T-cell (primary cell): Measurements from ENCODE around the gene ITGAL. TPM values are rescaled to one million over a fixed set of nuclear protein-coding genes. Genes with fewer than 3 reads are reported as not detected.
A peak's percentile ranks its signal among the peaks of the same experiment; 100 is the strongest.
"Not testable (repeated sequence)": the region's sequence is repeated elsewhere in the genome, so short reads cannot be mapped to it uniquely, and the experiment has no call there.

Experiments used
- ATAC-seq, 4 experiments: fragments of 200-7000 bp in 3 of 4; fragments of 150-1000 bp in 1 of 4; cut with Tn5 transposase; replicated peaks in 1 of 4; 1 replicate in 3 of 4; 2 replicates in 1 of 4; pipeline ENCODE4 v1.10.0; 2021; ENCODE audit warnings: moderate library complexity in 3 of 4, mild to moderate bottlenecking in 2 of 4, moderate number of reproducible peaks in 1 of 4
- CTCF ChIA-PET, 2 donors: fragments of 300-600 bp; sonication (Branson Sonifier 250); formaldehyde crosslinking; loops; one replicate each; lab custom pipeline; 2022; ENCODE audit warnings: antibody characterized with exemption in 2 of 2; lab: Charles Lee
- POLR2A ChIA-PET, 2 donors: fragments of 300-600 bp; sonication (Branson Sonifier 250); formaldehyde crosslinking; loops; one replicate each; lab custom pipeline; 2022; ENCODE audit warnings: antibody characterized with exemption in 2 of 2; lab: Charles Lee
- DNase-seq, 35 experiments: peaks; one replicate each; pipeline versions ENCODE4 v3.0.0 to v3.0.0-alpha.2; 2013 to 2023
- H3K27ac ChIP-seq: one replicate; pipeline ENCODE4 v1.5.1; 2013; ENCODE audit warnings: low read length
- H3K27me3 ChIP-seq, 2 experiments: replicated peaks in 1 of 2; 1 replicate in 1 of 2; 2 replicates in 1 of 2; pipeline versions ENCODE4 v1.6.1 to v1.7.0; 2013; ENCODE audit warnings: low read length in 1 of 2, mixed read lengths in 1 of 2; ENCODE audit not compliant: control insufficient read depth in 2 of 2, insufficient read depth in 2 of 2; ENCODE audit errors: extremely low read depth in 1 of 2
- H3K36me3 ChIP-seq, 2 donors: 1 replicate in 1 of 2; 2 replicates in 1 of 2; pipeline versions ENCODE4 v1.6.1 to v1.7.0; 2013; ENCODE audit warnings: low read length in 1 of 2; ENCODE audit not compliant: control insufficient read depth in 2 of 2, insufficient read depth in 1 of 2; ENCODE audit errors: extremely low read depth in 1 of 2
- H3K4me1 ChIP-seq, 2 experiments: 1 replicate in 1 of 2; 2 replicates in 1 of 2; pipeline versions ENCODE4 v1.6.1 to v1.7.0; 2013; ENCODE audit warnings: low read length in 2 of 2, mixed read lengths in 1 of 2; ENCODE audit not compliant: insufficient read depth in 2 of 2, control insufficient read depth in 1 of 2; ENCODE audit errors: extremely low read depth in 1 of 2
- H3K4me3 ChIP-seq, 2 donors: 1 replicate in 1 of 2; 2 replicates in 1 of 2; pipeline versions ENCODE4 v1.5.1 to v1.7.0; 2013; ENCODE audit warnings: mild to moderate bottlenecking in 2 of 2, low read length in 1 of 2, moderate library complexity in 1 of 2; ENCODE audit not compliant: control insufficient read depth in 1 of 2; ENCODE audit errors: extremely low read depth in 1 of 2
- H3K9me3 ChIP-seq: 2 replicates; pipeline ENCODE4 v1.7.0; 2013
- H3K27ac Mint-ChIP-seq, 2 donors: one replicate each; pipeline ENCODE4 v1.8.0; 2020 to 2021; ENCODE audit warnings: mild to moderate bottlenecking in 2 of 2, mixed read lengths in 2 of 2
- H3K27me3 Mint-ChIP-seq, 2 donors: one replicate each; pipeline ENCODE4 v1.8.0; 2021 to 2022; ENCODE audit warnings: mixed read lengths in 2 of 2
- H3K36me3 Mint-ChIP-seq: one replicate; pipeline ENCODE4 v1.8.0; 2021; ENCODE audit warnings: mixed read lengths
- H3K4me1 Mint-ChIP-seq, 3 donors: one replicate each; pipeline ENCODE4 v1.8.0; 2020 to 2022; ENCODE audit warnings: mixed read lengths in 3 of 3, mild to moderate bottlenecking in 1 of 3
- H3K4me3 Mint-ChIP-seq, 3 donors: one replicate each; pipeline ENCODE4 v1.8.0; 2020 to 2022; ENCODE audit warnings: mild to moderate bottlenecking in 3 of 3, mixed read lengths in 3 of 3, moderate library complexity in 3 of 3
- H3K9me3 Mint-ChIP-seq, 3 donors: one replicate each; pipeline ENCODE4 v1.8.0; 2020 to 2022; ENCODE audit warnings: mixed read lengths in 3 of 3
- WGBS: methylation state at CpG from one replicate; pipeline ENCODE4 v1.1.5; 2013; ENCODE audit warnings: missing lambda C conversion rate; ENCODE audit not compliant: insufficient coverage; 5-methylcytosine and 5-hydroxymethylcytosine counted together
- total RNA-seq, 35 experiments: library from RNA in 6 of 35; stranded (reverse) in 6 of 35; fragments of 120-200 nt in 1 of 35; gene quantifications; one replicate each; pipeline versions ENCODE4 v1.2.1 to v1.2.4 and lab custom pipeline; 2013 to 2026

Gene ITGAL
- total RNA-seq, 5 donors from 2014 or later (not counting 1 experiment from before 2014, with no cell fraction given): 322 to 640 (median 518) TPM

- Mint-ChIP-seq H3K36me3 (peaks cover 3% of the 10 kb centered on the region), H3K9me3 (no peaks in the 10 kb centered on the region), H3K27ac (peak overlapping the region; percentile 87 to 91), H3K4me3 (peak overlapping the region; percentile 92 to 100 (median 97)), H3K27me3 (no peaks in the 10 kb centered on the region), H3K4me1 (peaks cover 30 to 47% (median 40%) of the 10 kb centered on the region in 3 donors)
- CTCF ChIA-PET: interaction anchor here (0.6 to 3.7 kb wide), 8 partner anchors 18 to 104 kb away, joined by 4 to 46 read pairs (median 8); partner anchors contain the start of genes DCTPP1 (in 1 of the 2), ZNF688 (in 1 of the 2) and ZNF764 (in 1 of the 2)
- no peaks in the 10 kb centered on the region for H3K27me3 ChIP-seq
- DNase-seq (peak in 2 of 35 experiments; percentile 9 to 11), ATAC-seq (peak in 2 of 4 experiments; percentile 0 to 1)
- H3K36me3 ChIP-seq: peaks cover 3 to 23% of the 10 kb centered on the region in 2 donors
- peaks cover 7 to 48% of the 10 kb centered on the region in 2 experiments for H3K4me1 ChIP-seq
- H3K9me3 ChIP-seq: no peaks in the 10 kb centered on the region
- peak overlapping the region; percentile 83 to 97 for H3K4me3 ChIP-seq
- WGBS: 12% methylated on average over 24 of the region's 29 CpGs
- POLR2A ChIA-PET: interaction anchor here (0.5 to 1.1 kb wide), 4 partner anchors 18 to 236 kb away, joined by 3 to 7 read pairs (median 4); partner anchors contain the start of gene ZNF764 (in 1 of the 2)
- H3K27ac ChIP-seq: peak overlapping the region; percentile 97
Observed at GRCh38 chr16:30533748-30534367, 61.3 kb downstream of the ITGAL start.

- CTCF ChIA-PET: interaction anchor here (0.6 to 3.7 kb wide), 11 partner anchors 17 to 117 kb away, joined by 4 to 46 read pairs (median 6); partner anchors contain the start of genes DCTPP1 (in 1 of the 2), ZNF688 (in 1 of the 2), ZNF689 (in 1 of the 2) and ZNF764 (in 1 of the 2)
- peaks cover 30 to 42% (median 35%) of the 10 kb centered on the region in 3 donors for H3K4me1 Mint-ChIP-seq
- H3K27ac Mint-ChIP-seq: peak within 1 kb of the TSS; percentile 95 to 99
- POLR2A ChIA-PET: interaction anchor here (0.5 to 2.1 kb wide), 6 partner anchors 17 to 100 kb away, joined by 3 to 11 read pairs (median 6); partner anchors contain the start of genes ZNF688 (in 1 of the 2) and ZNF764 (in 1 of the 2)
- no peaks in the 10 kb centered on the region for H3K27me3 Mint-ChIP-seq
- DNase-seq (peak; percentile 83 to 95 (median 90)), ATAC-seq (peak; percentile 81 to 84 (median 82))
- under 1% methylated on average over 68 of the region's 70 CpGs for WGBS
- peak within 1 kb of the TSS; percentile 92 to 100 (median 97) for H3K4me3 Mint-ChIP-seq
- Histone ChIP-seq H3K9me3 (no peaks in the 10 kb centered on the region), H3K4me3 (peak within 1 kb of the TSS; percentile 83 to 97), H3K27me3 (no peaks in the 10 kb centered on the region), H3K27ac (peak within 1 kb of the TSS; percentile 97), H3K4me1 (peaks cover 7 to 48% of the 10 kb centered on the region in 2 experiments), H3K36me3 (peaks cover 3 to 23% of the 10 kb centered on the region in 2 donors)
- no peaks in the 10 kb centered on the region for H3K9me3 Mint-ChIP-seq
- H3K36me3 Mint-ChIP-seq: peaks cover 3% of the 10 kb centered on the region
Observed at GRCh38 chr16:30534368-30535105, 62.0 kb downstream of the ITGAL start, which contains the start of gene ZNF747. ZNF747 (minus strand) TSS chr16:30534858; CDS start chr16:30534679, 179 bp downstream.

GRCh38 chr16:30535106-30535776 lies 62.7 kb downstream of the ITGAL start:
- Mint-ChIP-seq H3K4me1 (peaks cover 30 to 36% (median 31%) of the 10 kb centered on the region in 3 donors), H3K27me3 (no peaks in the 10 kb centered on the region), H3K36me3 (peaks cover 3% of the 10 kb centered on the region), H3K27ac (peak overlapping the region; percentile 95 to 99), H3K9me3 (no peaks in the 10 kb centered on the region), H3K4me3 (peak overlapping the region; percentile 92 to 100 (median 97))
- ChIA-PET CTCF (interaction anchor here (0.5 to 3.7 kb wide), 17 partner anchors 16 to 126 kb away, joined by 3 to 46 read pairs (median 5); partner anchors contain the start of genes DCTPP1 (in 2 of the 2), ZNF688 (in 1 of the 2), ZNF689 (in 1 of the 2) and ZNF764 (in 1 of the 2)), POLR2A (interaction anchor here (0.6 to 2.1 kb wide), 7 partner anchors 17 to 99 kb away, joined by 3 to 11 read pairs (median 6); partner anchors contain the start of genes ZNF688 (in 1 of the 2) and ZNF764 (in 1 of the 2))
- 2% methylated on average over 15 of the region's 18 CpGs for WGBS
- Histone ChIP-seq H3K4me3 (peak overlapping the region; percentile 83 to 97), H3K36me3 (peaks cover 3 to 23% of the 10 kb centered on the region in 2 donors), H3K27ac (peak overlapping the region; percentile 97), H3K27me3 (no peaks in the 10 kb centered on the region), H3K4me1 (peaks cover 7 to 42% of the 10 kb centered on the region in 2 experiments), H3K9me3 (no peaks in the 10 kb centered on the region)
- ATAC-seq (peak; percentile 35 to 42 (median 36)), DNase-seq (peak in 11 of 35 experiments; percentile 8 to 68 (median 30))

- POLR2A ChIA-PET: interaction anchor here (0.6 to 2.1 kb wide), 6 partner anchors 16 to 121 kb away, joined by 3 to 11 read pairs (median 6); partner anchors contain the start of gene ZNF688 (in 1 of the 2)
- WGBS: 1% methylated on average over 10 of the region's 12 CpGs
- H3K36me3 ChIP-seq: peaks cover 3 to 20% of the 10 kb centered on the region in 2 donors
- Mint-ChIP-seq H3K9me3 (no peaks in the 10 kb centered on the region), H3K36me3 (peaks cover 3% of the 10 kb centered on the region), H3K27me3 (no peaks in the 10 kb centered on the region), H3K4me1 (peaks cover 29 to 34% (median 30%) of the 10 kb centered on the region in 3 donors), H3K27ac (peak overlapping the region; percentile 95 to 99), H3K4me3 (peak overlapping the region; percentile 92 to 100 (median 97))
- CTCF ChIA-PET: interaction anchor here (0.5 to 3.7 kb wide), 17 partner anchors 16 to 126 kb away, joined by 3 to 46 read pairs (median 5); partner anchors contain the start of genes DCTPP1 (in 2 of the 2), ZNF688 (in 1 of the 2), ZNF689 (in 1 of the 2) and ZNF764 (in 1 of the 2)
- H3K4me1 ChIP-seq: peaks cover 7 to 36% of the 10 kb centered on the region in 2 experiments
- H3K9me3 ChIP-seq: no peaks in the 10 kb centered on the region
- peak overlapping the region; percentile 97 for H3K27ac ChIP-seq
- peak in 30 of 35 experiments; percentile 28 to 76 (median 44) for DNase-seq
- no peaks in the 10 kb centered on the region for H3K27me3 ChIP-seq
- H3K4me3 ChIP-seq: peak overlapping the region; percentile 83 to 97
- peak; percentile 60 to 65 (median 62) for ATAC-seq
Observed at GRCh38 chr16:30535777-30536190, 63.2 kb downstream of the ITGAL start.

GRCh38 chr16:30536391-30537024 lies 64.0 kb downstream of the ITGAL start:
- 93% methylated on average over 8 of the region's 13 CpGs for WGBS
- peak overlapping the region; percentile 92 to 100 (median 97) for H3K4me3 Mint-ChIP-seq
- not testable (repeated sequence) for H3K9me3 Mint-ChIP-seq, DNase-seq, H3K27me3 Mint-ChIP-seq, H3K27me3 ChIP-seq, H3K9me3 ChIP-seq, ATAC-seq, H3K36me3 Mint-ChIP-seq
- Histone ChIP-seq H3K27ac (peak overlapping the region; percentile 97), H3K4me3 (peak overlapping the region in 1 of 2 donors; percentile 83), H3K4me1 (peaks cover 7 to 36% of the 10 kb centered on the region in 2 experiments), H3K36me3 (peaks cover 3 to 14% of the 10 kb centered on the region in 2 donors)
- CTCF ChIA-PET: interaction anchor here (1.0 to 3.7 kb wide), 5 partner anchors 21 to 127 kb away, joined by 3 to 46 read pairs (median 5); partner anchors contain the start of gene ZNF764 (in 1 of the 2)
- POLR2A ChIA-PET: interaction anchor here (0.6 to 2.1 kb wide), 3 partner anchors 35 to 122 kb away, joined by 6 to 11 read pairs (median 7); partner anchors contain the start of gene ZNF688 (in 1 of the 2)
- peaks cover 29 to 31% (median 30%) of the 10 kb centered on the region in 3 donors for H3K4me1 Mint-ChIP-seq
- H3K27ac Mint-ChIP-seq: peak overlapping the region; percentile 95 to 99
